HepG2 (cell line): ENCODE results near the gene BCDIN3D. TPM values are rescaled to one million over a fixed set of nuclear protein-coding genes. Genes with fewer than 3 reads are reported as not detected.

Experiments used
- HMG20A ChIP-seq: IDR thresholded peaks from 2 replicates; pipeline ENCODE4 v1.6.1; 2016; ENCODE audit warnings: borderline replicate concordance
- NRL ChIP-seq: sonication (generic); formaldehyde crosslinking; IDR thresholded peaks from 2 replicates; pipeline ENCODE4 v1.5.0; 2020; ENCODE audit warnings: missing genetic modification reagents, mild to moderate bottlenecking, moderate library complexity, borderline replicate concordance
- POLR2AphosphoS5 ChIP-seq: IDR thresholded peaks from 2 replicates; pipeline ENCODE4 v1.6.1; 2012; ENCODE audit warnings: low read depth, low read length
- SOX5 ChIP-seq: IDR thresholded peaks from 2 replicates; pipeline ENCODE4 v1.6.1; 2016; ENCODE audit warnings: borderline replicate concordance
- WIZ ChIP-seq: sonication (generic); formaldehyde crosslinking; IDR thresholded peaks from 2 replicates; pipeline ENCODE4 v1.5.1; 2020; ENCODE audit warnings: mild to moderate bottlenecking, missing genetic modification reagents
- ZNF33B ChIP-seq: sonication (generic); formaldehyde crosslinking; IDR thresholded peaks from 2 replicates; pipeline ENCODE4 v1.5.1; 2020; ENCODE audit warnings: mild to moderate bottlenecking, missing genetic modification reagents
- ZNF354B ChIP-seq: sonication (generic); formaldehyde crosslinking; IDR thresholded peaks from 2 replicates; pipeline ENCODE4 v1.8.0; 2022; ENCODE audit warnings: mild to moderate bottlenecking, missing genetic modification reagents
- ZNF460 ChIP-seq: sonication (generic); formaldehyde crosslinking; IDR thresholded peaks from 2 replicates; pipeline ENCODE4 v1.5.1; 2020; ENCODE audit warnings: missing genetic modification reagents, mild to moderate bottlenecking, borderline replicate concordance
- polyA plus RNA-seq, 8 experiments: library from polyadenylated mRNA; depleted of rRNA in 3 of 8; stranded (reverse) in 7 of 8; unstranded in 1 of 8; fragments of >200 nt; fragmentation: Illumina TruSeq in 4 of 8; extraction: Trizol in 4 of 8; gene quantifications; 2 replicates each; pipeline versions ENCODE4 v1.2.1 to v1.2.3, GENCODE V29; 2011 to 2016; ENCODE audit warnings: low read depth in 4 of 8, missing spikeins in 1 of 8, mixed read lengths in 1 of 8; ENCODE audit not compliant: insufficient read depth in 1 of 8
- total RNA-seq, 5 experiments: library from RNA; depleted of rRNA; stranded (reverse); fragments of >200 nt; fragmentation: Illumina TruSeq; extraction: Trizol; gene quantifications; 2 replicates each; pipeline ENCODE4 v1.2.3, GENCODE V29; 2016; ENCODE audit warnings: low read depth in 1 of 5
- TF ChIP-seq, protein P1 (sequence below): sonication (generic); formaldehyde crosslinking; IDR thresholded peaks from 2 replicates; pipeline ENCODE4 v1.4.0; 2020; ENCODE audit warnings: missing genetic modification reagents
- TF ChIP-seq, protein P2 (sequence below), 2 experiments: fragments of 450-650 bp in 1 of 2; sonication (generic) in 1 of 2; formaldehyde crosslinking; IDR thresholded peaks; 2 replicates each; pipeline versions ENCODE4 v1.5.0 to v1.8.0; 2020 to 2022; ENCODE audit warnings: mild to moderate bottlenecking in 1 of 2, missing genetic modification reagents in 1 of 2
- TF ChIP-seq, protein P3 (sequence below): fragments of 450-650 bp; IDR thresholded peaks from 2 replicates; pipeline ENCODE4 v1.6.1; 2017
- TF ChIP-seq, protein P4 (sequence below): sonication (generic); formaldehyde crosslinking; IDR thresholded peaks from 2 replicates; pipeline ENCODE4 v1.4.0; 2020; ENCODE audit warnings: missing genetic modification reagents, borderline replicate concordance
- TF ChIP-seq, protein P5 (sequence below): sonication (generic); formaldehyde crosslinking; IDR thresholded peaks from 2 replicates; pipeline ENCODE4 v1.5.0; 2020; ENCODE audit warnings: mild to moderate bottlenecking, missing genetic modification reagents, borderline replicate concordance

Gene BCDIN3D
- total and polyA plus RNA-seq, 2 of the 13 experiments (the other 11 are each of a cell fraction or from before 2014, with no cell fraction given): 2.2 to 2.5 TPM

DNA sequence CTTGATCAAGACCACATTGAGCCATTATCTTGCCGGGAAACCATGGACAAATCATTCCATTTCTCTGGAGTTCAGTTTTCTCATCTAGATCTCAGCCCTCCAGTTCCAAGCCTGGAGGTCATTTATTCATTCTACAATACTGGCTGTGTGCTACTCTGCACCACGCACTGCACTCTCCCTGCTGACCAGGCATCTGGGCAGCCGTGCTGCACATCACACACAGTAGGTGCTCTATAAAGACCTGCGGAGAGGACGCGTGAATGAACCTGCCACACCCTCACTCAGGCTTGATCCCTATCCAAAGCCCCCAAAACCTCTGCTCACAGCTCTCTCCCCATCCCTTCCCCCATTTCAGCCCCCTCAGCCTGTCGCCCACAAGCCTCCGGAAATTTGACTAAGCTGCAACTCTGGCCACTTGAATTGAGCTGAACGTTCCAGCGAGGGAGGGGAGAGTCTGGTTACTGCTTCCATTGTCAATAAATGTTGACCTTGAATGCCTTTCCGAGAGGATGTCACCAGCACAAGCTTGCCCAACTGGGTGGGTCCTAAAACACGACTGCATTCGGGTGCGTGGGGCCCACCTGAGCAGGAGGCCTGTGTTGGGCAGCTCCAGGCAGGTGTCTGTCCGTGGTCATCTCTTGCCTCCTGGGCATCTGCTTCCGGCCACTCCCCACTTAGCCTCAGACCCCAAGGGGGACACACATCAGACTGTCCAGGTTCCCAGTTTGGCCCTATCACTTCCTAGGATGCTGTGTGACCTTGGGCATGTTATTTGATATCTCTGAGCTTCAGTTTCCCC lies 43.0 kb upstream of the BCDIN3D start (continued):
- 0 out of 2 replicates have a peak, but pooled peaks have one; percentile 36 for TF ChIP-seq HMG20A (CRISPR knock-in tag)
- TF ChIP-seq, protein P1, sequence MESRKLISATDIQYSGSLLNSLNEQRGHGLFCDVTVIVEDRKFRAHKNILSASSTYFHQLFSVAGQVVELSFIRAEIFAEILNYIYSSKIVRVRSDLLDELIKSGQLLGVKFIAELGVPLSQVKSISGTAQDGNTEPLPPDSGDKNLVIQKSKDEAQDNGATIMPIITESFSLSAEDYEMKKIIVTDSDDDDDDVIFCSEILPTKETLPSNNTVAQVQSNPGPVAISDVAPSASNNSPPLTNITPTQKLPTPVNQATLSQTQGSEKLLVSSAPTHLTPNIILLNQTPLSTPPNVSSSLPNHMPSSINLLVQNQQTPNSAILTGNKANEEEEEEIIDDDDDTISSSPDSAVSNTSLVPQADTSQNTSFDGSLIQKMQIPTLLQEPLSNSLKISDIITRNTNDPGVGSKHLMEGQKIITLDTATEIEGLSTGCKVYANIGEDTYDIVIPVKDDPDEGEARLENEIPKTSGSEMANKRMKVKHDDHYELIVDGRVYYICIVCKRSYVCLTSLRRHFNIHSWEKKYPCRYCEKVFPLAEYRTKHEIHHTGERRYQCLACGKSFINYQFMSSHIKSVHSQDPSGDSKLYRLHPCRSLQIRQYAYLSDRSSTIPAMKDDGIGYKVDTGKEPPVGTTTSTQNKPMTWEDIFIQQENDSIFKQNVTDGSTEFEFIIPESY (CRISPR knock-in tag): no peak
- TF ChIP-seq WIZ: no peak
- TF ChIP-seq ZNF460 (CRISPR knock-in tag): no peak
- TF ChIP-seq, protein P2, sequence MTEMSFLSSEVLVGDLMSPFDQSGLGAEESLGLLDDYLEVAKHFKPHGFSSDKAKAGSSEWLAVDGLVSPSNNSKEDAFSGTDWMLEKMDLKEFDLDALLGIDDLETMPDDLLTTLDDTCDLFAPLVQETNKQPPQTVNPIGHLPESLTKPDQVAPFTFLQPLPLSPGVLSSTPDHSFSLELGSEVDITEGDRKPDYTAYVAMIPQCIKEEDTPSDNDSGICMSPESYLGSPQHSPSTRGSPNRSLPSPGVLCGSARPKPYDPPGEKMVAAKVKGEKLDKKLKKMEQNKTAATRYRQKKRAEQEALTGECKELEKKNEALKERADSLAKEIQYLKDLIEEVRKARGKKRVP (CRISPR knock-in tag; IDR thresholded peaks at IDR 0.05): no peak
- TF ChIP-seq, protein P3, sequence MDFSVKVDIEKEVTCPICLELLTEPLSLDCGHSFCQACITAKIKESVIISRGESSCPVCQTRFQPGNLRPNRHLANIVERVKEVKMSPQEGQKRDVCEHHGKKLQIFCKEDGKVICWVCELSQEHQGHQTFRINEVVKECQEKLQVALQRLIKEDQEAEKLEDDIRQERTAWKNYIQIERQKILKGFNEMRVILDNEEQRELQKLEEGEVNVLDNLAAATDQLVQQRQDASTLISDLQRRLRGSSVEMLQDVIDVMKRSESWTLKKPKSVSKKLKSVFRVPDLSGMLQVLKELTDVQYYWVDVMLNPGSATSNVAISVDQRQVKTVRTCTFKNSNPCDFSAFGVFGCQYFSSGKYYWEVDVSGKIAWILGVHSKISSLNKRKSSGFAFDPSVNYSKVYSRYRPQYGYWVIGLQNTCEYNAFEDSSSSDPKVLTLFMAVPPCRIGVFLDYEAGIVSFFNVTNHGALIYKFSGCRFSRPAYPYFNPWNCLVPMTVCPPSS: no peak
- TF ChIP-seq ZNF354B: no peak
- no peak for TF ChIP-seq ZNF33B (CRISPR knock-in tag)
- TF ChIP-seq, protein P4, sequence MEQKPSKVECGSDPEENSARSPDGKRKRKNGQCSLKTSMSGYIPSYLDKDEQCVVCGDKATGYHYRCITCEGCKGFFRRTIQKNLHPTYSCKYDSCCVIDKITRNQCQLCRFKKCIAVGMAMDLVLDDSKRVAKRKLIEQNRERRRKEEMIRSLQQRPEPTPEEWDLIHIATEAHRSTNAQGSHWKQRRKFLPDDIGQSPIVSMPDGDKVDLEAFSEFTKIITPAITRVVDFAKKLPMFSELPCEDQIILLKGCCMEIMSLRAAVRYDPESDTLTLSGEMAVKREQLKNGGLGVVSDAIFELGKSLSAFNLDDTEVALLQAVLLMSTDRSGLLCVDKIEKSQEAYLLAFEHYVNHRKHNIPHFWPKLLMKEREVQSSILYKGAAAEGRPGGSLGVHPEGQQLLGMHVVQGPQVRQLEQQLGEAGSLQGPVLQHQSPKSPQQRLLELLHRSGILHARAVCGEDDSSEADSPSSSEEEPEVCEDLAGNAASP (CRISPR knock-in tag): peak; percentile 70; the same call in 1 of the 2 replicates
- TF ChIP-seq NRL (CRISPR knock-in tag): no peak
- TF ChIP-seq SOX5 (CRISPR knock-in tag): peak; percentile 21; the same call in 1 of the 2 replicates
- TF ChIP-seq POLR2AphosphoS5: no peak
- TF ChIP-seq, protein P5, sequence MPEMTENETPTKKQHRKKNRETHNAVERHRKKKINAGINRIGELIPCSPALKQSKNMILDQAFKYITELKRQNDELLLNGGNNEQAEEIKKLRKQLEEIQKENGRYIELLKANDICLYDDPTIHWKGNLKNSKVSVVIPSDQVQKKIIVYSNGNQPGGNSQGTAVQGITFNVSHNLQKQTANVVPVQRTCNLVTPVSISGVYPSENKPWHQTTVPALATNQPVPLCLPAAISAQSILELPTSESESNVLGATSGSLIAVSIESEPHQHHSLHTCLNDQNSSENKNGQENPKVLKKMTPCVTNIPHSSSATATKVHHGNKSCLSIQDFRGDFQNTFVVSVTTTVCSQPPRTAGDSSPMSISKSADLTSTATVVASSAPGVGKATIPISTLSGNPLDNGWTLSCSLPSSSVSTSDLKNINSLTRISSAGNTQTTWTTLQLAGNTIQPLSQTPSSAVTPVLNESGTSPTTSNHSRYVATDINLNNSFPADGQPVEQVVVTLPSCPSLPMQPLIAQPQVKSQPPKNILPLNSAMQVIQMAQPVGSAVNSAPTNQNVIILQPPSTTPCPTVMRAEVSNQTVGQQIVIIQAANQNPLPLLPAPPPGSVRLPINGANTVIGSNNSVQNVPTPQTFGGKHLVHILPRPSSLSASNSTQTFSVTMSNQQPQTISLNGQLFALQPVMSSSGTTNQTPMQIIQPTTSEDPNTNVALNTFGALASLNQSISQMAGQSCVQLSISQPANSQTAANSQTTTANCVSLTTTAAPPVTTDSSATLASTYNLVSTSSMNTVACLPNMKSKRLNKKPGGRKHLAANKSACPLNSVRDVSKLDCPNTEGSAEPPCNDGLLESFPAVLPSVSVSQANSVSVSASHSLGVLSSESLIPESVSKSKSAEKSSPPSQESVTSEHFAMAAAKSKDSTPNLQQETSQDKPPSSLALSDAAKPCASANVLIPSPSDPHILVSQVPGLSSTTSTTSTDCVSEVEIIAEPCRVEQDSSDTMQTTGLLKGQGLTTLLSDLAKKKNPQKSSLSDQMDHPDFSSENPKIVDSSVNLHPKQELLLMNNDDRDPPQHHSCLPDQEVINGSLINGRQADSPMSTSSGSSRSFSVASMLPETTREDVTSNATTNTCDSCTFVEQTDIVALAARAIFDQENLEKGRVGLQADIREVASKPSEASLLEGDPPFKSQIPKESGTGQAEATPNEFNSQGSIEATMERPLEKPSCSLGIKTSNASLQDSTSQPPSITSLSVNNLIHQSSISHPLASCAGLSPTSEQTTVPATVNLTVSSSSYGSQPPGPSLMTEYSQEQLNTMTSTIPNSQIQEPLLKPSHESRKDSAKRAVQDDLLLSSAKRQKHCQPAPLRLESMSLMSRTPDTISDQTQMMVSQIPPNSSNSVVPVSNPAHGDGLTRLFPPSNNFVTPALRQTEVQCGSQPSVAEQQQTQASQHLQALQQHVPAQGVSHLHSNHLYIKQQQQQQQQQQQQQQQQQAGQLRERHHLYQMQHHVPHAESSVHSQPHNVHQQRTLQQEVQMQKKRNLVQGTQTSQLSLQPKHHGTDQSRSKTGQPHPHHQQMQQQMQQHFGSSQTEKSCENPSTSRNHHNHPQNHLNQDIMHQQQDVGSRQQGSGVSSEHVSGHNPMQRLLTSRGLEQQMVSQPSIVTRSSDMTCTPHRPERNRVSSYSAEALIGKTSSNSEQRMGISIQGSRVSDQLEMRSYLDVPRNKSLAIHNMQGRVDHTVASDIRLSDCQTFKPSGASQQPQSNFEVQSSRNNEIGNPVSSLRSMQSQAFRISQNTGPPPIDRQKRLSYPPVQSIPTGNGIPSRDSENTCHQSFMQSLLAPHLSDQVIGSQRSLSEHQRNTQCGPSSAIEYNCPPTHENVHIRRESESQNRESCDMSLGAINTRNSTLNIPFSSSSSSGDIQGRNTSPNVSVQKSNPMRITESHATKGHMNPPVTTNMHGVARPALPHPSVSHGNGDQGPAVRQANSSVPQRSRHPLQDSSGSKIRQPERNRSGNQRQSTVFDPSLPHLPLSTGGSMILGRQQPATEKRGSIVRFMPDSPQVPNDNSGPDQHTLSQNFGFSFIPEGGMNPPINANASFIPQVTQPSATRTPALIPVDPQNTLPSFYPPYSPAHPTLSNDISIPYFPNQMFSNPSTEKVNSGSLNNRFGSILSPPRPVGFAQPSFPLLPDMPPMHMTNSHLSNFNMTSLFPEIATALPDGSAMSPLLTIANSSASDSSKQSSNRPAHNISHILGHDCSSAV: no peak
